T-helper 22 cell (primary cell): ENCODE results near the gene KLB.
"Not testable (repeated sequence)": the region's sequence is repeated elsewhere in the genome, so short reads cannot be mapped to it uniquely, and the experiment has no call there.

Source experiments
- DNase-seq: peaks from one replicate; pipeline ENCODE4 v3.0.0-alpha.2; 2020; ENCODE audit warnings: low read depth

KLB gene

GRCh38 chr4:39406763-39407583 lies at the start of gene KLB:
Gene KLB (plus strand): TSS chr4:39406930. CDS start chr4:39406950, 20 bp downstream.
- no peak for DNase-seq

- DNase-seq: no peak
Measured at GRCh38 chr4:39357002-39357401, 49.7 kb upstream of the KLB start.

GRCh38 chr4:39360611-39361010 lies 46.1 kb upstream of the KLB start:
- DNase-seq: not testable (repeated sequence)

GRCh38 chr4:39362827-39363226 lies 43.9 kb upstream of the KLB start:
- DNase-seq: no peak

GRCh38 chr4:39363773-39364393 lies 42.8 kb upstream of the KLB start:
- no peak for DNase-seq

- no peak for DNase-seq
Measured at GRCh38 chr4:39365360-39365759, 41.4 kb upstream of the KLB start.

- peak; percentile 85 for DNase-seq
Measured at GRCh38 chr4:39365830-39366771, 40.6 kb upstream of the KLB start, which contains the start of gene RFC1. Gene RFC1 (minus strand): TSS chr4:39366362. CDS start chr4:39366241, 121 bp downstream.

- no peak for DNase-seq
Measured at GRCh38 chr4:39367166-39367565, 39.6 kb upstream of the KLB start.

GRCh38 chr4:39369301-39369700 lies 37.4 kb upstream of the KLB start:
- DNase-seq: no peak

- not testable (repeated sequence) for DNase-seq
Measured at GRCh38 chr4:39371209-39371608, 35.5 kb upstream of the KLB start.

- no peak for DNase-seq
Measured at GRCh38 chr4:39375478-39375877, 31.3 kb upstream of the KLB start.

- no peak for DNase-seq
Measured at GRCh38 chr4:39383690-39384089, 23.0 kb upstream of the KLB start.

GRCh38 chr4:39384563-39384962 lies 22.2 kb upstream of the KLB start:
- DNase-seq: no peak

- no peak for DNase-seq
Measured at GRCh38 chr4:39390603-39391002, 16.1 kb upstream of the KLB start.

- DNase-seq: no peak
Measured at GRCh38 chr4:39394706-39395105, 12.0 kb upstream of the KLB start.

- DNase-seq: not testable (repeated sequence)
Measured at GRCh38 chr4:39401640-39402039, 5.1 kb upstream of the KLB start.

GRCh38 chr4:39407584-39407885 lies 805 bp downstream of the KLB start:
- no peak for DNase-seq

- DNase-seq: no peak
Measured at GRCh38 chr4:39410415-39410814, 3.7 kb downstream of the KLB start.

GRCh38 chr4:39411561-39411960 lies 4.8 kb downstream of the KLB start:
- not testable (repeated sequence) for DNase-seq

GRCh38 chr4:39415678-39416283 lies 9.1 kb downstream of the KLB start:
- no peak for DNase-seq

- no peak for DNase-seq
Measured at GRCh38 chr4:39422247-39422646, 15.5 kb downstream of the KLB start.

GRCh38 chr4:39425297-39425696 lies 18.6 kb downstream of the KLB start:
- not testable (repeated sequence) for DNase-seq
